Measurements from ENCODE around the gene CAMTA1. TPM values are rescaled to one million over a fixed set of nuclear protein-coding genes. Genes with fewer than 3 reads are reported as not detected.

CAMTA1 gene
- total and polyA plus RNA-seq, 9 of the 15 experiments (the other 6 are each of a cell fraction or from before 2014, with no cell fraction given), result 43.9 to 161 (median 65.9) TPM

DNA sequence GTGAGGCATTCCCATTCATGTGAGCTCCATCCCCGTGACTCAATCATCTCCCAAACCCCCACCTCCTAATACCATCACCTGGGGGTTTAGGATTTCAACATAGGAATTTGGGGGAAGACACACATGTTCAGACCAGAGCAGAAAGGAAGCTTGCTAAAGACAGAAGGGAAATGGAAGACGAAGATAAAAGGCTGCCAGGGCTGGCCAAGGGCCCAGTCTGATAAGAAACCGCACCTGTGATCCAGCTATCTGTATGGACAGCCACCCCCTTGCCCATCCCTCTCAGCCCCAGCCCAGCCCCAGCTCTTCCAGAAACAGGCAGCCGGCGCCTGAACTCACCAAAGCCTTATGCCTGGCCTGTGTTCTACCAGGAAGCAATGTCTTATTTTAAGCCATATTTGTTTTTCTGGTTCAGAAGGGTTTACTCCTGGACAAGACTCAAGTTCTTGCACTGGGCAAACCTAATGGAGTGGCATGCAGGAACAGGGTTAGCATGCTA lies 787.4 kb downstream of the CAMTA1 start:
- no peaks in the 10 kb centered on the region; the same call in 1 of the 2 replicates for H3K9me3 ChIP-seq (replicated peaks; ENCODE audit: control insufficient read depth, insufficient read depth, low read depth, low read length)
- H3K9me1 ChIP-seq (ENCODE audit: control insufficient read depth, insufficient read depth, low read length), result no peaks in the 10 kb centered on the region
- H3K36me3 ChIP-seq (ENCODE audit: control insufficient read depth, insufficient read depth, low read length), result no peaks in the 10 kb centered on the region
- H3K4me1 ChIP-seq (replicated peaks in 1 of 2; ENCODE audit: control insufficient read depth in 2 of 2, insufficient read depth in 2 of 2, low read length in 2 of 2), result peaks cover 0 to 6% of the 10 kb centered on the region in 2 experiments; a peak in 3 of 5 replicates
- peaks cover 6 to 33% of the 10 kb centered on the region in 2 experiments; a peak in 4 of 5 replicates for H3K27me3 ChIP-seq (ENCODE audit: control insufficient read depth in 2 of 2, insufficient read depth in 2 of 2, low read length in 2 of 2)
- FAIRE-seq (peak; percentile 49), DNase-seq (ENCODE audit: extremely low read depth in 1 of 4, low spot score in 3 of 4) (peak; percentile 26 to 44 (median 35)), ATAC-seq (peak; percentile 43; the same call in 1 of the 3 replicates)
- no peak overlapping the region for H2AFZ ChIP-seq (ENCODE audit: low read depth, low read length)
- in situ Hi-C loops (cut with MboI), result no loop called here
- 0% methylated on average over 5 of the region's 5 CpGs for WGBS (ENCODE audit: insufficient coverage, low coverage, missing lambda C conversion rate)
- POLR2A ChIA-PET, result interaction anchor here (0.7 to 1.4 kb wide), 5 partner anchors 9 to 26 kb away, joined by 3 to 4 read pairs (median 4); no protein-coding TSS in a partner anchor
- H4K20me1 ChIP-seq (replicated peaks; ENCODE audit: control insufficient read depth, insufficient read depth, low read length), result peaks cover 2% of the 10 kb centered on the region; the same call in 1 of the 2 replicates
- no peak overlapping the region for H3K4me2 ChIP-seq (ENCODE audit: insufficient read depth, low read length)
- H3K79me2 ChIP-seq (ENCODE audit: control insufficient read depth, insufficient read depth, low read length), result no peaks in the 10 kb centered on the region
- H3K9ac ChIP-seq (ENCODE audit: insufficient read depth in 1 of 2, low read depth in 2 of 2, low read length in 2 of 2), result no peak overlapping the region; a peak in 1 of 4 replicates
- H3K27ac ChIP-seq (ENCODE audit: extremely low read depth, low read depth, low read length), result no peak overlapping the region
- H3K4me3 ChIP-seq, result no peak overlapping the region
- BruUV-seq (replicated peaks), result no TSS peak
- intact Hi-C loops (cut with micrococcal nuclease), result no loop called here
- CTCF ChIA-PET (ENCODE audit: low intra/inter-chr PET ratio), result no interaction called here
- TF ChIP-seq, protein P1, sequence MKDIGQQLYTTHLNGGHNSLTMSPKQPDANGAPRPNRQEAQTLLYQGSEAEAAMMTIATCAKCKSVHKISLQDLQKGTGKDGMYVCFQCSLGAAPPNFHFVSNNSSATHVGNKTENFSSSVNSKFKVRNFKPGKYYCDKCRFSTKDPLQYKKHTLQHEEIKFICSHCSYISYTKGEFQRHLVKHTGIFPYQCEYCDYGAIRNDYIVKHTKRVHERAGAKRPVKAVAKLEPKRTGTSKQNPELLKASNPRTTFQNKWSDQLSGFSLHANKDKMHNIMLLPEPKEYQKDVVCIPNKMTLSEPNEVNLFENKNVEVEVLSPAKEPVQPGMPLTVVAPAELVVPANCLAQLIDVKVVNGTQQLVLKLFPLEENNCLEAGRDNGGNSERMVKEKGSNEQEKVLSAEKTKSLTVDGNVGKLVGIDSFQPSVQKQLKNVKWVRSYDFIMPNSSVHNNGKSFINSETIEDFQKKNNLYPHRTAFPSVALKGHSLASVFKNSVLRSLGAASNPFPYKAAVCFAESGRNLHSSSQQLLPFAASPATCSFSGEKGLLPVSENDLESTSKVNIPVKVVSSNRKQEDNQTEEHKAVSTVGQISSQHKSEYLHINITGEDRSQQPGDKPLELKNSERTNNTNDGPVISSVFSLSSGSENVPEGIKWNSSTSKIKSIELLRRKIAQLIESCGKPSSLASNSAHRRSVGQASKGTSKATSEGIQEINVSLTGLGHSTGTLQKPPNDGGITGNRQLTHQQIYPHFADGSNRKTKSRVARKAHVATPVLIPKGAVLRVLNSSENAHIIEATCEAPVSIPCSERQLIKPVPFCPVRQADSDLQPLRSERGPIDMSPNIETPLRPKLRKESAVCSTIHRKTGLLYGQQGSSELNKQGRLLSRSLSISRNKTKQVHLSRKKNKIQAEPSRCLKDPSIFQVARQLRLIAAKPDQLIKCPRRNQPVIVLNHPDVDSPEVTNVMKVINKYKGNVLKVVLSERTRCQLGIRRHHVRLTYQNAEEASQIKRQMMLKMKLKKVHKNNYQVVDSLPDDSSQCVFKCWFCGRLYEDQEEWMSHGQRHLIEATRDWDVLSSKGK (CRISPR knock-in tag; IDR thresholded peaks at IDR 0.05), result no peak
- TF ChIP-seq, protein P2, sequence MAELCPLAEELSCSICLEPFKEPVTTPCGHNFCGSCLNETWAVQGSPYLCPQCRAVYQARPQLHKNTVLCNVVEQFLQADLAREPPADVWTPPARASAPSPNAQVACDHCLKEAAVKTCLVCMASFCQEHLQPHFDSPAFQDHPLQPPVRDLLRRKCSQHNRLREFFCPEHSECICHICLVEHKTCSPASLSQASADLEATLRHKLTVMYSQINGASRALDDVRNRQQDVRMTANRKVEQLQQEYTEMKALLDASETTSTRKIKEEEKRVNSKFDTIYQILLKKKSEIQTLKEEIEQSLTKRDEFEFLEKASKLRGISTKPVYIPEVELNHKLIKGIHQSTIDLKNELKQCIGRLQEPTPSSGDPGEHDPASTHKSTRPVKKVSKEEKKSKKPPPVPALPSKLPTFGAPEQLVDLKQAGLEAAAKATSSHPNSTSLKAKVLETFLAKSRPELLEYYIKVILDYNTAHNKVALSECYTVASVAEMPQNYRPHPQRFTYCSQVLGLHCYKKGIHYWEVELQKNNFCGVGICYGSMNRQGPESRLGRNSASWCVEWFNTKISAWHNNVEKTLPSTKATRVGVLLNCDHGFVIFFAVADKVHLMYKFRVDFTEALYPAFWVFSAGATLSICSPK (IDR thresholded peaks at IDR 0.05; ENCODE audit: borderline replicate concordance), result no peak
- no peak for TF ChIP-seq FOXJ2 (tag; IDR thresholded peaks at IDR 0.05)
- TF ChIP-seq YBX1 (IDR thresholded peaks at IDR 0.05), result no peak
- TF ChIP-seq, protein P3, sequence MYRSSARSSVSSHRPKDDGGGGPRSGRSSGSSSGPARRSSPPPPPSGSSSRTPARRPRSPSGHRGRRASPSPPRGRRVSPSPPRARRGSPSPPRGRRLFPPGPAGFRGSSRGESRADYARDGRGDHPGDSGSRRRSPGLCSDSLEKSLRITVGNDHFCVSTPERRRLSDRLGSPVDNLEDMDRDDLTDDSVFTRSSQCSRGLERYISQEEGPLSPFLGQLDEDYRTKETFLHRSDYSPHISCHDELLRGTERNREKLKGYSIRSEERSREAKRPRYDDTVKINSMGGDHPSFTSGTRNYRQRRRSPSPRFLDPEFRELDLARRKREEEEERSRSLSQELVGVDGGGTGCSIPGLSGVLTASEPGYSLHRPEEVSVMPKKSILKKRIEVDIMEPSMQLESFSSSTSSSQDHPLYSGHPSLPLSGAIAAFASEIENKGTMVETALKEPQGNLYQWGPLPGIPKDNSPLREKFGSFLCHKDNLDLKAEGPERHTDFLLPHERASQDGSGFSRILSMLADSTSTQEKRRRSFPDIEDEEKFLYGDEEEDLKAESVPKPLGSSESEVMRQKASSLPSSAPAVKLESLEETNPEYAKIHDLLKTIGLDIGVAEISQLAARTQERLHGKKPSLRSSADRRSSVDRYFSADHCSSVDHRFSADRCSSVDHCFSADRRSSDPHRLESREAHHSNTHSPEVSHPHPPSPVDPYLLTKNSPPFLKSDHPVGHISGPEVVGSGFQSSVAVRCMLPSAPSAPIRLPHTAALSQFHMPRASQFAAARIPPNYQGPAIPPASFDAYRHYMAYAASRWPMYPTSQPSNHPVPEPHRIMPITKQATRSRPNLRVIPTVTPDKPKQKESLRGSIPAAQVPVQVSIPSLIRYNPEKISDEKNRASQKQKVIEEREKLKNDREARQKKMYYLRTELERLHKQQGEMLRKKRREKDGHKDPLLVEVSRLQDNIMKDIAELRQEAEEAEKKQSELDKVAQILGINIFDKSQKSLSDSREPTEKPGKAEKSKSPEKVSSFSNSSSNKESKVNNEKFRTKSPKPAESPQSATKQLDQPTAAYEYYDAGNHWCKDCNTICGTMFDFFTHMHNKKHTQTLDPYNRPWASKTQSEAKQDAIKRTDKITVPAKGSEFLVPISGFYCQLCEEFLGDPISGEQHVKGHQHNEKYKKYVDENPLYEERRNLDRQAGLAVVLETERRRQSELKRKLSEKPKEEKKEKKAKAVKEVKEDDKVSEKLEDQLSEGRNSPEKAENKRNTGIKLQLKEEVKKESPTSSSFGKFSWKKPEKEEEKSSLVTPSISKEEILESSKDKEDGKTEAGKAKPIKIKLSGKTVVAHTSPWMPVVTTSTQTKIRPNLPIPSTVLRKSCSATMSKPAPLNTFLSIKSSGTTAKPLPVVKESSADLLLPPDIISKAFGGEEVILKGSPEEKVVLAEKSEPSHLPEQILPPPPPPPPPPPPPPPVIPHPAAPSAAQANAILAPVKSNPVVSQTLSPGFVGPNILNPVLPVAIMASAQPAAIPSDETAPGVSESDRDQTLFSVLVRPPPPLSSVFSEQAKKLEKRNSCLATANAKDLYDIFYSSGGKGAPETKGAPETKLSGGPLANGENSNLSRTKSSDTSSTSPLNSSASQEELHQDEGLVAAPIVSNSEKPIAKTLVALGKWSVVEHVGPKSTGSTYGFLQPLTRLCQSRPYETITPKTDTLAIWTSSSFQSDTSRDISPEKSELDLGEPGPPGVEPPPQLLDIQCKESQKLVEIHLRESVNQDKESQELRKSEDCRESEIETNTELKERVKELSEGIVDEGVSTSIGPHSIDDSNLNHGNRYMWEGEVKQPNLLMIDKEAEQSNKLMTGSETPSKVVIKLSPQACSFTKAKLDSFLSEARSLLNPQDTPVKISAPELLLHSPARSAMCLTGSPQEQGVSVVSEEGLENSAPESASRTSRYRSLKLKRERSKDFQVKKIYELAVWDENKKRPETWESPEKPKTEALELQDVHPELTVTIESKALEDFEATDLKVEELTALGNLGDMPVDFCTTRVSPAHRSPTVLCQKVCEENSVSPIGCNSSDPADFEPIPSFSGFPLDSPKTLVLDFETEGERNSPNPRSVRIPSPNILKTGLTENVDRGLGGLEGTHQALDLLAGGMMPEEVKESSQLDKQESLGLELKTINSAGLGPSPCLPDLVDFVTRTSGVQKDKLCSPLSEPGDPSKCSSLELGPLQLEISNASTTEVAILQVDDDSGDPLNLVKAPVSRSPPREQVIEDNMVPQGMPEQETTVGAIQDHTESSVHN (IDR thresholded peaks at IDR 0.05; ENCODE audit: borderline replicate concordance in 1 of 2, low read depth in 1 of 2), result no peak
- no peak for TF ChIP-seq POLR2H (tag; IDR thresholded peaks at IDR 0.05; ENCODE audit: low read depth)
- TF ChIP-seq ZNF766 (CRISPR knock-in tag; conservative IDR thresholded peaks at IDR 0.05), result 0 out of 2 replicates have a peak, but pooled peaks have one; percentile 49
- TF ChIP-seq DACH1 (IDR thresholded peaks at IDR 0.05; ENCODE audit: partially characterized antibody), result no peak
